HG02678 (cell line): ENCODE data around the gene EFL1.
"Not testable (repeated sequence)": the region's sequence is repeated elsewhere in the genome, so short reads cannot be mapped to it uniquely, and the experiment has no call there.

Source experiments
- ATAC-seq: cut with Tn5 transposase; IDR thresholded peaks from one replicate; pipeline ENCODE4 v1.9.1; 2021; ENCODE audit warnings: mild to moderate bottlenecking, moderate library complexity; ENCODE audit not compliant: unreplicated experiment

Gene EFL1

GRCh38 chr15:82262422-82263026 lies at the start of gene EFL1, which contains the start of gene SAXO2:
EFL1 (minus strand) TSS chr15:82262734; CDS start chr15:82261778, 956 bp downstream.
SAXO2 (plus strand) TSS chr15:82262818; CDS start chr15:82262880, 62 bp downstream.
- peak; percentile 97 for ATAC-seq

- not testable (repeated sequence) for ATAC-seq
Measured at GRCh38 chr15:82311321-82311720, 48.8 kb upstream of the EFL1 start.

GRCh38 chr15:82309802-82310201 lies 47.3 kb upstream of the EFL1 start:
- ATAC-seq, result no peak

GRCh38 chr15:82307714-82308081 lies 45.2 kb upstream of the EFL1 start:
- ATAC-seq, result no peak

- ATAC-seq, result no peak
Measured at GRCh38 chr15:82306791-82307713, 44.5 kb upstream of the EFL1 start.

GRCh38 chr15:82305621-82306048 lies 43.1 kb upstream of the EFL1 start:
- no peak for ATAC-seq

GRCh38 chr15:82304778-82305090 lies 42.2 kb upstream of the EFL1 start:
- ATAC-seq, result no peak

GRCh38 chr15:82303956-82304777 lies 41.6 kb upstream of the EFL1 start:
- ATAC-seq, result no peak

GRCh38 chr15:82301296-82302016 lies 38.9 kb upstream of the EFL1 start:
- no peak for ATAC-seq

- no peak for ATAC-seq
Measured at GRCh38 chr15:82300883-82301282, 38.3 kb upstream of the EFL1 start.

GRCh38 chr15:82300326-82300725 lies 37.8 kb upstream of the EFL1 start:
- not testable (repeated sequence) for ATAC-seq

GRCh38 chr15:82299511-82299914 lies 37.0 kb upstream of the EFL1 start:
- ATAC-seq, result not testable (repeated sequence)

GRCh38 chr15:82298520-82298919 lies 36.0 kb upstream of the EFL1 start:
- peak; percentile 44 for ATAC-seq

GRCh38 chr15:82298032-82298431 lies 35.5 kb upstream of the EFL1 start:
- ATAC-seq, result no peak

GRCh38 chr15:82297546-82297945 lies 35.0 kb upstream of the EFL1 start:
- no peak for ATAC-seq

- ATAC-seq, result no peak
Measured at GRCh38 chr15:82294061-82294690, 31.6 kb upstream of the EFL1 start.

- ATAC-seq, result no peak
Measured at GRCh38 chr15:82292271-82292670, 29.7 kb upstream of the EFL1 start.

- ATAC-seq, result not testable (repeated sequence)
Measured at GRCh38 chr15:82288202-82288601, 25.7 kb upstream of the EFL1 start.

GRCh38 chr15:82286475-82286874 lies 23.9 kb upstream of the EFL1 start:
- peak; percentile 90 for ATAC-seq

- not testable (repeated sequence) for ATAC-seq
Measured at GRCh38 chr15:82284381-82284780, 21.8 kb upstream of the EFL1 start.
